ENCODE results near the gene PRUNE2.

Gene PRUNE2

DNA sequence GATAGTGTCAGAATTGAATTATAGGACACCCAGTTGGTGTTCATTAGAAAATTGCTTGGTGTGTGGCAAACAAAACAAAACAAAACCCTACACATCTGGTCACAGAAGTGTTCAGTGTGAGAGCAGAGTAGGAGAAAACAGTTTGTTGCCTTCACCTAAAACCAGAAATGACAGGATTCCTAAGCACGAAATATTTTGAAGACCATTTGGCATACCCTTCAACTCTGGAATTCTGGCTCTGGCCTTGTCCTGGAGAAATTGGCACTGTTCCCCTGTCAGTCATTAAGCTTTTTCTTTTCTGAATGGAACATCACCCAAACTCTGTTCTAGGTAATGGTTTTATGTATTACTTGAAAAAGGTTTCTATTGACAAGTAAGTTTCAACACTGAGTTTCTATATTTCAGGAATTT lies 251.9 kb downstream of the PRUNE2 start:
- H3K4me2 ChIP-seq (ENCODE audit: low read length), result no peak overlapping the region
- H3K9me2 ChIP-seq (replicated peaks; ENCODE audit: control insufficient read depth, low read length), result no peaks in the 10 kb centered on the region
- peaks cover 84% of the 10 kb centered on the region for H3K4me1 ChIP-seq (ENCODE audit: control insufficient read depth, low read length)
- H3F3A ChIP-seq (ENCODE audit: control insufficient read depth, insufficient read depth), result no peaks in the 10 kb centered on the region
- no peaks in the 10 kb centered on the region for H3K79me2 ChIP-seq (ENCODE audit: control insufficient read depth, low read length)
- H3K9me3 ChIP-seq (ENCODE audit: control insufficient read depth, insufficient read depth, low read length), result no peaks in the 10 kb centered on the region
- H3K27ac ChIP-seq (ENCODE audit: low read depth, low read length), result no peak overlapping the region
- H3K4me3 ChIP-seq (ENCODE audit: low read length), result no peak overlapping the region
- TF ChIP-seq, protein P1, sequence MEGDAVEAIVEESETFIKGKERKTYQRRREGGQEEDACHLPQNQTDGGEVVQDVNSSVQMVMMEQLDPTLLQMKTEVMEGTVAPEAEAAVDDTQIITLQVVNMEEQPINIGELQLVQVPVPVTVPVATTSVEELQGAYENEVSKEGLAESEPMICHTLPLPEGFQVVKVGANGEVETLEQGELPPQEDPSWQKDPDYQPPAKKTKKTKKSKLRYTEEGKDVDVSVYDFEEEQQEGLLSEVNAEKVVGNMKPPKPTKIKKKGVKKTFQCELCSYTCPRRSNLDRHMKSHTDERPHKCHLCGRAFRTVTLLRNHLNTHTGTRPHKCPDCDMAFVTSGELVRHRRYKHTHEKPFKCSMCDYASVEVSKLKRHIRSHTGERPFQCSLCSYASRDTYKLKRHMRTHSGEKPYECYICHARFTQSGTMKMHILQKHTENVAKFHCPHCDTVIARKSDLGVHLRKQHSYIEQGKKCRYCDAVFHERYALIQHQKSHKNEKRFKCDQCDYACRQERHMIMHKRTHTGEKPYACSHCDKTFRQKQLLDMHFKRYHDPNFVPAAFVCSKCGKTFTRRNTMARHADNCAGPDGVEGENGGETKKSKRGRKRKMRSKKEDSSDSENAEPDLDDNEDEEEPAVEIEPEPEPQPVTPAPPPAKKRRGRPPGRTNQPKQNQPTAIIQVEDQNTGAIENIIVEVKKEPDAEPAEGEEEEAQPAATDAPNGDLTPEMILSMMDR (IDR thresholded peaks at IDR 0.05; ENCODE audit: low read depth, low read length, poor library complexity, severe bottlenecking), result no peak
- TF ChIP-seq EZH2phosphoT487 (IDR thresholded peaks at IDR 0.05; ENCODE audit: borderline replicate concordance, low read length), result no peak
- H3K27me3 ChIP-seq (ENCODE audit: control insufficient read depth, low read length), result no peaks in the 10 kb centered on the region
- no peaks in the 10 kb centered on the region for H3K36me3 ChIP-seq (ENCODE audit: control insufficient read depth, low read length)
- no peaks in the 10 kb centered on the region for H4K20me1 ChIP-seq (ENCODE audit: control insufficient read depth, insufficient read depth, low read depth, low read length)

DNA sequence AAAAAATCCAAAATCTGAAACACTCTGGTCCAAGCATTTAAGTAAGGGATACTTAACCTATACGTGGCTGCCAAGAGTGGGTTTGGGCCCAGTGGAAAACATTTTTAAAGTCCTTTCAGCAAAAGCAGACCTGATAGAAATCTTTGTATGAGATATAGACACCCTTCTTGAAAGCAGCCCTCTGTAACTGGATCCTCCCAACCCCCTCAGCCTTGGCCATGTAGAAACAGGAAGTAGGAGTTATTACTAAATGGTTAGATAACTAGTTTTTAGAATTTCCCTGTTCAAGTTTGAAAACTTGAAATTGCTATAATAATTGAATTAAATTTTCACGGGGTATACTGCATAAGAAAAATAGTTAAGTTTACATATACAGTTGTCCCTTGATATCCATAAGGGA lies 253.0 kb downstream of the PRUNE2 start:
- Histone ChIP-seq H3K79me2 (ENCODE audit: control insufficient read depth, low read length) (no peaks in the 10 kb centered on the region), H3K36me3 (ENCODE audit: control insufficient read depth, low read length) (no peaks in the 10 kb centered on the region), H3K4me3 (ENCODE audit: low read length) (no peak overlapping the region), H3K27ac (ENCODE audit: low read depth, low read length) (no peak overlapping the region), H3F3A (ENCODE audit: control insufficient read depth, insufficient read depth) (no peaks in the 10 kb centered on the region), H3K9me2 (replicated peaks; ENCODE audit: control insufficient read depth, low read length) (no peaks in the 10 kb centered on the region), H3K9me3 (ENCODE audit: control insufficient read depth, insufficient read depth, low read length) (no peaks in the 10 kb centered on the region), H3K4me1 (ENCODE audit: control insufficient read depth, low read length) (peaks cover 73% of the 10 kb centered on the region), H3K27me3 (ENCODE audit: control insufficient read depth, low read length) (no peaks in the 10 kb centered on the region), H3K4me2 (ENCODE audit: low read length) (peak overlapping the region; percentile 49), H4K20me1 (ENCODE audit: control insufficient read depth, insufficient read depth, low read depth, low read length) (no peaks in the 10 kb centered on the region)
- TF ChIP-seq, protein P1 (IDR thresholded peaks at IDR 0.05; ENCODE audit: low read depth, low read length, poor library complexity, severe bottlenecking), result no peak
- no peak for TF ChIP-seq EZH2phosphoT487 (IDR thresholded peaks at IDR 0.05; ENCODE audit: borderline replicate concordance, low read length)

DNA sequence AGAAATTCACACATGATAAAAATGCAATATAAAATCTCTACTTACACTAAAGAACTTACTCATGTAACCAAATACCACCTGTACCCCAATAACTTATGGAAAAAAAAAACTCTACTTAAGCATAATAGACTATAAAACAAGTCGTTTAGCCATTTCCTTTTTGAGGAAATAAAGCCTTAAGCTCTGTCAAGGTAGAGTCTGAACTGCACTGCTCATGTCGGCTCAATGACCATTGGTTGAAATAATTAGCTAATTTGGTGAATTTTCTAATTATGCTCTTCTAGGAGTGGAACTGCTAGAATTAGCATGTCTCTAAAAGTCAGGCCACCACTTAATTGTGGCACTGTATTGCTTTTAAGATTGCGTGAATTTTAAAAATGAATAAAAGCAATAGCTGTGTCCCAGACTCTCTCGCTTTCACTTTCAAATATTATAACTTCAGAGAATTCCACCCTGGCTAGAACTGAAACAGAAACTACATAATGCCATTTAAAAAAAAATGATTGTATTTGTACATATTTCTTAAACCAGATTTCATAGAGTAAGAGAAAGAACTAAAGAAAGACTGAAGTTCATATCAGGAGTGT lies 254.7 kb downstream of the PRUNE2 start:
- TF ChIP-seq, protein P1 (IDR thresholded peaks at IDR 0.05; ENCODE audit: low read depth, low read length, poor library complexity, severe bottlenecking), result no peak
- TF ChIP-seq EZH2phosphoT487 (IDR thresholded peaks at IDR 0.05; ENCODE audit: borderline replicate concordance, low read length), result no peak
- no peak overlapping the region for H3K27ac ChIP-seq (ENCODE audit: low read depth, low read length)
- no peaks in the 10 kb centered on the region for H3F3A ChIP-seq (ENCODE audit: control insufficient read depth, insufficient read depth)
- H3K36me3 ChIP-seq (ENCODE audit: control insufficient read depth, low read length), result no peaks in the 10 kb centered on the region
- H3K79me2 ChIP-seq (ENCODE audit: control insufficient read depth, low read length), result no peaks in the 10 kb centered on the region
- no peaks in the 10 kb centered on the region for H3K27me3 ChIP-seq (ENCODE audit: control insufficient read depth, low read length)
- no peaks in the 10 kb centered on the region for H3K9me3 ChIP-seq (ENCODE audit: control insufficient read depth, insufficient read depth, low read length)
- H3K4me3 ChIP-seq (ENCODE audit: low read length), result peak overlapping the region; percentile 49
- no peaks in the 10 kb centered on the region for H4K20me1 ChIP-seq (ENCODE audit: control insufficient read depth, insufficient read depth, low read depth, low read length)
- H3K9me2 ChIP-seq (replicated peaks; ENCODE audit: control insufficient read depth, low read length), result no peaks in the 10 kb centered on the region
- H3K4me1 ChIP-seq (ENCODE audit: control insufficient read depth, low read length), result peaks cover 56% of the 10 kb centered on the region
- peak overlapping the region; percentile 64 for H3K4me2 ChIP-seq (ENCODE audit: low read length)
